ENCODE results near the gene GAS1. TPM values are rescaled to one million over a fixed set of nuclear protein-coding genes. Genes with fewer than 3 reads are reported as not detected.

The GAS1 gene
- total and polyA plus RNA-seq, 4 donors = 0.46 to 7.4 (median 1.1) TPM

GRCh38 chr9:86966852-86967511 lies 19.7 kb upstream of the GAS1 start (continued):
- TF ChIP-seq REST (IDR thresholded peaks at IDR 0.05) = no peak

GRCh38 chr9:86965636-86966395 lies 18.5 kb upstream of the GAS1 start:
- Histone ChIP-seq H3K9ac (ENCODE audit: low read depth in 1 of 2, low read length in 2 of 2) (no peak overlapping the region), H3K4me1 (ENCODE audit: control insufficient read depth in 4 of 4, insufficient read depth in 4 of 4, low read length in 3 of 4) (no peaks in the 10 kb centered on the region), H3K36me3 (ENCODE audit: control insufficient read depth in 4 of 4, insufficient read depth in 3 of 4, low read depth in 1 of 4, low read length in 3 of 4) (no peaks in the 10 kb centered on the region), H3K4me3 (ENCODE audit: low read depth in 1 of 3, low read length in 3 of 3) (no peak overlapping the region), H3K9me3 (ENCODE audit: control insufficient read depth in 4 of 4, low read length in 3 of 4) (no peaks in the 10 kb centered on the region), H3K27ac (ENCODE audit: low read depth in 1 of 2, low read length in 2 of 2) (no peak overlapping the region), H3K27me3 (ENCODE audit: control insufficient read depth in 4 of 4, insufficient read depth in 4 of 4, low read length in 3 of 4) (peaks cover 0 to 5% (median 0%) of the 10 kb centered on the region in 4 donors)
- no peak for TF ChIP-seq JUND (IDR thresholded peaks at IDR 0.05)
- TF ChIP-seq HNF4A (conservative IDR thresholded peaks at IDR 0.05) = no peak
- no peak for TF ChIP-seq EGR1 (IDR thresholded peaks at IDR 0.05; ENCODE audit: low read depth in 2 of 2)
- WGBS = 61% methylated on average over 5 of the region's 5 CpGs
- no peak for DNase-seq (ENCODE audit: low spot score)

- 76% methylated on average over 9 of the region's 9 CpGs for WGBS
- DNase-seq (ENCODE audit: low spot score) = no peak
- Histone ChIP-seq H3K36me3 (ENCODE audit: control insufficient read depth in 4 of 4, insufficient read depth in 3 of 4, low read depth in 1 of 4, low read length in 3 of 4) (no peaks in the 10 kb centered on the region), H3K4me3 (ENCODE audit: low read depth in 1 of 3, low read length in 3 of 3) (no peak overlapping the region), H3K27ac (ENCODE audit: low read depth in 1 of 2, low read length in 2 of 2) (no peak overlapping the region), H3K9me3 (ENCODE audit: control insufficient read depth in 4 of 4, low read length in 3 of 4) (no peaks in the 10 kb centered on the region), H3K27me3 (ENCODE audit: control insufficient read depth in 4 of 4, insufficient read depth in 4 of 4, low read length in 3 of 4) (peaks cover 0 to 7% (median 0%) of the 10 kb centered on the region in 4 donors), H3K9ac (ENCODE audit: low read depth in 1 of 2, low read length in 2 of 2) (no peak overlapping the region), H3K4me1 (ENCODE audit: control insufficient read depth in 4 of 4, insufficient read depth in 4 of 4, low read length in 3 of 4) (no peaks in the 10 kb centered on the region)
- TF ChIP-seq CTCF (IDR thresholded peaks at IDR 0.05; ENCODE audit: low read depth, low read length, missing input control) (no peak), YY1 (IDR thresholded peaks at IDR 0.05) (no peak), ZBTB33 (IDR thresholded peaks at IDR 0.05) (no peak), GABPA (IDR thresholded peaks at IDR 0.05 in 1 of 2, conservative IDR thresholded peaks at IDR 0.05 in 1 of 2) (no peak), NR2F2 (IDR thresholded peaks at IDR 0.05) (no peak), RAD21 (IDR thresholded peaks at IDR 0.05) (no peak), RXRA (IDR thresholded peaks at IDR 0.05) (no peak), HNF4A (conservative IDR thresholded peaks at IDR 0.05) (no peak), ATF3 (IDR thresholded peaks at IDR 0.05) (no peak), JUND (IDR thresholded peaks at IDR 0.05) (no peak), MAX (IDR thresholded peaks at IDR 0.05) (no peak), HNF4G (IDR thresholded peaks at IDR 0.05) (no peak), EGR1 (IDR thresholded peaks at IDR 0.05; ENCODE audit: low read depth in 2 of 2) (no peak), TAF1 (conservative IDR thresholded peaks at IDR 0.05) (no peak), SP1 (IDR thresholded peaks at IDR 0.05) (no peak), FOXA2 (IDR thresholded peaks at IDR 0.05) (no peak), FOXA1 (IDR thresholded peaks at IDR 0.05) (no peak), REST (IDR thresholded peaks at IDR 0.05) (no peak)
These were observed 15.4 kb upstream of the GAS1 start for GRCh38 chr9:86962692-86963091.

Data from liver (tissue), 9 donors.